Measurements from ENCODE around the gene SESTD1.

DNA sequence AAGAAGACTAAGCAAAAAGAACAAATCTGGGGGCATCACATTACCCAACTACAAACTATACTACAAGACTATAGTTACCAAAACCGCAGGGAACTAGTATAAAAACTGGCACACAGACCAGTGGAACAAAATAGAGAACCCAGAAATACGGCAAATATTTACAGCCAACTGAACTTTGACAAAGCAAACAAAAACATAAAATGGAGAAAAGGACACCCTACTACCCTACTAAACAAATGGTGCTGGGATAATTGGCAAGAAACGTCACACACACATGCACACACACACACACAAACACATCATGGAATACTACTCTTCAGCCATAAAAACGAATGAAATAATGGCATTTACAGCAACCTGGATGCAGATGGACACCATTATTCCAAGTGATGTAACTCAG is 53.3 kb downstream of the SESTD1 start:
- TF ChIP-seq POLR2AphosphoS5 (IDR thresholded peaks at IDR 0.05) (no peak), CTCF (IDR thresholded peaks at IDR 0.05) (no peak), POLR2A (IDR thresholded peaks at IDR 0.05) (no peak)

Data from prostate gland (tissue), 2 donors.